NCI-H1694 (cell line): ENCODE results near the gene CREB1.
A peak's percentile ranks its signal among the peaks of the same experiment; 100 is the strongest.
"Not testable (repeated sequence)": the region's sequence is repeated elsewhere in the genome, so short reads cannot be mapped to it uniquely, and the experiment has no call there.

Source experiments
- DNase-seq: peaks from one replicate; lab custom pipeline; 2025; lab: John Stamatoyannopoulos, UW

Gene CREB1

DNA sequence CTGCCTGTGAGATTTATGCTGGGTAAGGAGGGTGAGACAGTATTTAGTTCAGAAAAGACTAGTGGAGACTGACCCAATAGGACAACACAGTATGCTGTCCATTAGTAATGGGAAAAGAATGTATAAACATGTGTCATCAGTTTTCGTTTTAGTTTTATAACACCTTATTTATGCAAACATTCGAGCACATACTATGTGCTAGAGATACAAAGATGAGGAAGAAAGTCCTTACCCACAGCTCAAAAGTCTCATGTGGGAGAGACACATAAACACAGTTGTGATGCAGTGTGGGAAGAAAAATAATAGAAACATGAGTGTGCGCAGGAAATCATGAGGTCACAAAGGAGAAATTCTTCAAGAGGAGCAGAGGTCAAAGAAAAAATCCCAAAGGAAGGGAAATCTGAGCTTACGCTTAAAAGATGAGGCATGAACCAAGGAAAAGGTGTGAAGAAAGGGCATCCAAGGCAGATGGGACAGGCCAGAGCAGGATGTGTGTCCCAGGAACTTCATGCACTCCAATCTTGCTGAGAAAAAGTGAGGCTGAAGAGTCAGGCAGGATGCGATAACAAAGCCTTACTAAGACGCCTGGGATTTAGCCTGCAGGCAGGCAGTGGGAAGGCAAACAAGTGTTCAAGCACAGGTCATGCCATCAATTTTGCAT, 87.4 kb downstream of the CREB1 start:
- DNase-seq: no peak

DNA sequence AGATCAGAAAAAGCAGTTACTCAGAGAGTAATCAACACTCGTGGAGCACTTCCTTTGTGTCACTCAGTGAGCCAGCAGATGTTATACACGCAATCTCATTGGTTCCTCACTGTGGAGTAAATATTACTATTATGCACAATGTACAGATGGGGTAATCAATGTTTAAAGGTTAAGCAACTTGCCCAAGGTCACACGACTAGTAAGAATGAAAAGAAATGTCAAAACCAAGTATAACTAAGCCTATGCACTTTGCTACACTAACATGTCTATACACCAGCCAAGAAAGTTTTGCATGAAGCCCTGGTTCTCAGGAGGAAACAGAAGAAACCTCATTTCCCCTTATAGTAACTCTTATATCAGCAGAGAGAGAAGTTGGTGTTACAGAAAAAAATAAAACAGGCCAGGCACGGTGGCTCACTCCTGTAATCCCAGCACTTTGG, 90.0 kb downstream of the CREB1 start:
- DNase-seq: no peak

DNA sequence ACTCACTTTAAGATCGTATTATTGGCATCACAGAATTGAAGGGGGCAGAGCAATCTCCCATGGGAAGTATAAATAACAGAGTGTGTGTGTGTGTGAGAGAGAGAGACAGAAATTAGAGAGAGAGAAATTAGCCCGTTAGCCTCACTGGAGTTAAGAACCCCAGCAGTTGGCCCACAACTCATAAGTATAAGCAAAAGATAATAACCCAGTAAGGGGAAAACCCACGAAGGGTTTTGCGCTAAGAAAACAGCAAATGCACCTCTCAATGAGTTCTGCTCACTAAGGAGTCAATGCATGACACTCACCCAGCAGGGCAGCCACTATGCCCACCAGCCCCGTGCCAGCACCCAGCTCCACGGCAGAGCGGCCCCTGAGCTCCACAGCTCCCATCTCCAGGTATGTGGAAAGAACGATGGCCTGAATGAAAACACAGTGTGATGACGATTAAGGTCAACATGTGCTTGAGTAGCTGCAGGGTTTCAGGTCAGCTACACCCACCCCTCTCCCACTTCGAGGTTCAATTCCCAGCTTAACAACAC, 91.8 kb downstream of the CREB1 start:
- no peak for DNase-seq

DNA sequence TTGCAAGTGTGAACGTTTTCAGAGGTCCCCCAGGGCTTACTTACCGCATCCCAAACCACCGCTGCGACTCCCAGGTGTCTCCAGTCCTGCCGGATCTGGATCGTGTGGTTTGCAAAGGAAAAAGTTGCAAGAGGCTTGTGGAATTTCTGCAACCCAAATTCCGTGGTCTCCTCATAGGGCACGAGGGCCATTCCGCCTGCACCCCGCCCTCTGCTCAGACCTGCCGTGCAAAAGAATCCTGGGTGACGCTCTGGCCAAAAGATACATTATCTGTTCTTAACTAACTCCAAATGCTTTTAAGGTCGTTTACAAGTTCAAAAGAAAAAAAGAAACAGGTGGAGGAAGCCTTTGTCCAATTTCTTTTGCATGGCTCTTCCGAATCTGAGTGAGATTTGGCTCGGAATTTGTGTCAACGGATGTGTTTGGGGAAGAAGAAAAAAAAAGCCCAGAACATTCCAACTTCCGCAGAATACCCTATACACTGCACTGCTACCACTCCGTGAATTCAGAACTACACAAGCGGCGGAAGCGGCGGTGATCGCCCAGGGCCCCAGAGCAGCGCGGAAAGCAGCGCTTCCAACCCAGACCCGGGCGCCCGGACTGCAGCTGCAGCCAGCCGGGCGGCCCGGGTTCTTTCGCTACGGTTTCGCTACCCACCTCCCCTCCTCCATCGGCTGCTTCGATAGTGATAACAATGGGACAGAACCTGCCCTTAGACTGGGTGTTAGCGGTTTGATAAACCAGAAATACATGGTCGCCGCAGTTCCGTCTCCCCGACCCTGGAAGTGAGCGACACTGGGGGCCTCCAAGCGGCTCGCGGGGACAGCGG, 94.6 kb downstream of the CREB1 start:
- peak; percentile 32 for DNase-seq

DNA sequence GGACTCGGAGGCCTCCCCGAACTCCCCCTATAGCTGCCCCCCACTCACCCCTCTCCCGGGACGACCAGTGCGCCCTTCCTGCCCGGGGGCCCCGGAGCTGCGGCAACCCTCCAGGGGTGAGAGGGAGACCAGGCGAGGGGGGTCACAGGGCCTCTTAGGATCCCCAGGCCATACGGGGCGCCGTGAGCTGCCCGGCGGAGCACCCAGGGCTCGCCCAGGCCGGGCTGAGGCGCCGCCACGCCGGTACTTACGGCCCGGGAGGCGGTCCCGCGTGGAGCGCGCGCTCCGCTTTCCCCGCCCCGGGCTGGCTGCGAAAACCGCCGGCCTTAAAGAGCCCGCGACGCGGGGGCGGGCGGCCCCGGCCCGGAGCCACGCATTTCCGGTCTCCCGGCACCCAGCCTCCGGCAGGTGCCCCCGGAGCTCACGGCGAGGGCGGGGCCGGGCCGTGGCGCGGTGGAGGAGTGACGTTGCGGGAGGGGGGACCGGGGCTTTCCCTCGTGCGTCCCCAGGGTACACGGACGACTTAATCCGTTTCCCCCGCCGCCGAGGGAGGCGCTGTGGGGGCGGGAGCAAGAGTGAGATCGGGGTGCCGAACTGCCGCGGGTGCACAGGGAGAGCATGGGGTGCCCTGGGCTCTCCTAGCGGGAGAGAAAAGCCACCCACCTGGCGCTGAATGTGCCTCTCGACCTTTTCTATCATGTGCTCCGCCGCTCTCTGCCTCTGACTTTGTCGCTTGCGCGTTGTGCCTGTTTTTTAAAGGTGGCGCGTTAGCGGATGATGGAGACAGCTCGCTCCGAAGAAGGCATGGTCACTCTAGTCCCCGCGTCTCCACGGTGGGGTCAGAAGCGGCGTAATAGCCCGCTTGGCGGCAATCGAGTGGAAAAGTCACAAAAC, 95.5 kb downstream of the CREB1 start, which contains the start of gene METTL21A:
Gene METTL21A (minus strand): TSS at position 381 of the 894 bp plus-strand sequence. CDS start 1,019 bp downstream, outside the sequence.
- DNase-seq: peak; percentile 73

DNA sequence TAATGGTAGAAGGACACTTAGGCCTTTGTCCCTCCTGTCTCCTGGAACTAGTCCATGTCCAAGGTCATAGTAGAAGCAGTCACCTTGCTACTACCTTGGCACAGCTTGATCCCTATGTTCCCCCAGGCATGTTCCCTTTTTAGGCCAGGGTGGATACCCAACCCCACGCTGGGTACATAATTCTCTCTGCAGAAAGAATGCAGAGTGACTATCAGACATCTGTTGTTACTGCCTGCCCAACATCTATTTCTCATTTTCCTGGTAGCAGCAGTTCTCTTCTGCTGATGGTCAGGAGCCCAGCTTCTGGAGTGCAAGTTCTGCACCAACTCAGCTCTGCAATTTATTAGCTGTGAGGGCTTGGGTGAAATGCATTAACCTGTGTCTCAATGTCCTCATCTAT, 99.8 kb downstream of the CREB1 start:
- no peak for DNase-seq

DNA sequence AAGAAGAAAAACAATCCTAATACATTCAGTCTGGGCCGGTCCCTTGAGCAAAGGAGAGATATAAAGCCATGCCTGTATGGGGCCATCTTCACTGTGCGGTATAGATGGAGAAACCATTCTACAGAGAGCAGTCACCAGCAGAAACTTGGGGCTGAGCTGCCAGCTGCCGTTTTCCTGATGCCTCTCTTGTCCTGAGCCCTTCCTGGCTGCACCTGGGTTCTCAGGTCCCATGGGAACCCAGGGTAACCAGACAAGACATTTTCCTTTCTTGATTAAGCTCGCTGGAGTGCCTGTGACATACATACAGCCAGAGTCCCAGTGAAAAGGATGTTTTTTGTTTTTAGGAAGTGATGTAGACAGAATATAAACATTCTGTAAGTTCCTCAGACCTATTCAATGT, 100.7 kb downstream of the CREB1 start:
- DNase-seq: no peak

DNA sequence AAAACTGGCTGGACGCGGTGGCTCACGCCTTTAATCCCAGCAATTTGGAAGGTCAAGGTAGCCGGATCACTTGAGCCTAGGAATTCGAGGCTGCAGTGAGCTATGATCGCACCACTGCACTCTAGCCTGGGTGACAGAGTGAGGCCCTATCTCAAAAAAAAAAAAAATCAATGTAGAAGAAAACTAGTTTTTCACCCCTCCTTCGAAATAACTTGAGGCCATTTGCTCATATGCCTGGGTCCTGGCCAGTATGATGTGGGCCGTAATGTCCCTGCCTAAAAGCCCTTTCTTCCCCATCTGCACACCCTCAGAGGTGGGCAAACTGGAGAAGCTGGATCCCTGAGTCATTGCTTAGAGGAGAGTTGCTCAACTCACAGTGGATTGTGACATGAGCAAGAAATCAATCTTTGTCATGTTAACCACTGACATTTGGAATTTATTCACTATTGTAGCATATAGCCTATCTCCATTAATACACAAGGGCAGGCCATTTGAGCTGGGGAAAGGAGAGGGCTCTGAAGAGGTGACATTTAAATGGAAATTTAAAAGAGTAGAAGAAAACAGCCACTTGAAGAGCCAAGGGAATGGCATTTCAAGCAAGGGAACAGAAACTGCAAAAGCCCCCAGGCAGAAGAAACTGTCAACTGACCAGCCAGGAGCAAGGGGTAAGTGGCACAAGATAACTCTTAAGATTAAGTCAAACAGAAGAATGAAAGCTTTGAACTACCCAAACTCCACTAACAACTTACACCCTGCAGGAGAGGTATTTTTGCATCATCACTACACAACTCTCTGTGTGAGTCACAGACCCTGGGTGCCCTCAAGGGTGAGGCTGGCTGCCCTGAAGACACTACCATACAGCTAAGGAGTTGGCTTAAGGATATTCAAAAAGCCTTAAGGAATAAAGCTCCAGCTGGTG, 103.1 kb downstream of the CREB1 start:
- DNase-seq: no peak

DNA sequence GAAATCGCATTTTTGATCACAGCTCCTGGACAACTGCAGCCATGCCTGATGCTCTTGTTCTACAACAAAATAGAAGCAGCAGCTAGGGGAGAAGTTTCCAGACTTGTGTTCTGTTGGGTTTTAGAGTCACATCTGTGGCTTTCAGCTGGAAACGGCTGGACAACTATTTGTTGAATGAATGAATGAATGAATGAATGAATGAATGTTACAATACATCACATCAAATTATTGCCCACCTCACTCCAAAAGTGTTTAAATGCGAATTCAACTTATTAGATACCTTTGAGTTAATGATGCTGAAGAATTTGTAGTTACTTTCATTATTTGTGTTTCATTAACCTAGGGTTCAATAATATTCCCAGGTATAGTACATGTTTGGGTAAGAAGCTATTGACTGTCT, 103.9 kb downstream of the CREB1 start:
- no peak for DNase-seq

DNA sequence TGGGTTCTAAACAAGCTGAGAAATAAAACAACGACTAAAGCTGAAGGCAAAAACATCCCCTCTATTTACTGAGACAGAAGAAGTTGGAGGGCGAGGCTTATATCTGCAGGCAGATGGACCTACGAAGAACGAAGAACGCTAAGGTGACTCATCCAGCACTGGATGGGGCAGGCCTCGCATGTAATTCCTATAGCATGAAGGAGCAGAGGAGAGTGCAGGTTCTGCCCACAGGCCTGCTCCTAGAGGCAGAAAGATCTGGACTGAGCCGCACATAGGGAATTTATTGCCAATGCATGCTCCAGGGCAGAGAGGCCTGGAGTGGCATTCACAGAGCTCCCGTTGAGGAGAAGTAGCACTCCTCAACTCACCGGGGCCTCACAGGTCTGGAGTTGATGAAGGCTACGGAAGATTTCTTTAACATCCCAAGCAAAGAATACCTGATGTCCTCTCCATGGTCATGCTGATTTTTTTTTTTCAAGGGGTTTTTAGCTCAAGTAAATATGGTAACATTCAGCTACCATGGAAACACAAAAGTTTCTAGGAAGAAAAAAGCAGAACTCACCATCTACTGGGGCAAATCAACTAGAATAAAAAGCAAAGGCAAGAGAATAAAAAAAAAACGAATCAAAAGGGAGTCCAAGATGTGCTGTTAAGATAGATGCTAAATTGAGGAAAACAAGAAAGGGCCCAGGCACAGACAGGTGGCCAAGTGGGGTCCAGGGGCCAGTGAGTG, 105.9 kb downstream of the CREB1 start:
- DNase-seq: no peak

DNA sequence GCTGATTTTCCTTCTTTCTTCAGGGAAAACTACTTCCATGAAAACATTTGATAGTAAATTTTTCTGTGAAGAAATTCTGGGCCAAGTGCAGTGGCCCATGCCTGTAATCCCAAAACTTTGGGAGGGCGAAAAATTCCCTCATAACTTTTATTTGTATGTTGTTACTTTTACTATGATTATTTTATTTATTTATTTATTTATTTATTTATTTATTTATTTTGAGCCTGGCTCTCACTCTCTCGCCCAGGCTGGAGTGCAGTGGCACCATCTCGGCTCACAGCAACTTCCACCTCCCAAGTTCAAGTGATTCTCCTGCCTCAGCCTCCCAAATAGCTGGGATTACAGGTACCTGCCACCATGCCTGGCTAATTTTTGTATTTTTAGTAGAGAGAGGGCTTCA, 109.5 kb downstream of the CREB1 start:
- DNase-seq: not testable (repeated sequence)

DNA sequence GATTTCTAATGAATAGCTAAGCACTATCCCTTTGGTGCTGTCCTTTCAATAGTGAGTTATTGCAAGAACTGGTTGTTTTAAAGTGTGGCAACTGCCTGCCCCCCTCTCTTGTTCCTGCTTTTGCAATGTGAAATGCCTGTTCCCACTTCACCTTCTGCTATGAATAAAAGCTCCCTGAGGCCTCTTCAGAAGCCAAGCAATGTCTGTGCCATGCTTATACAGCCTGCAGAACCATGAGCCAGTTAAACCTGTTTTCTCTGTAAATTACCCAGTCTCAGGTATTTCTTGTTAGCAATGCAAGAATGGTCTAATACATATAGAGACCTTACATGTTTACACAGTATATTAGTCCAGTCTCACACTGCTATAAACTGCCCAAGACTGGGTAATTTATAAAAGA, 110.4 kb downstream of the CREB1 start:
- no peak for DNase-seq

DNA sequence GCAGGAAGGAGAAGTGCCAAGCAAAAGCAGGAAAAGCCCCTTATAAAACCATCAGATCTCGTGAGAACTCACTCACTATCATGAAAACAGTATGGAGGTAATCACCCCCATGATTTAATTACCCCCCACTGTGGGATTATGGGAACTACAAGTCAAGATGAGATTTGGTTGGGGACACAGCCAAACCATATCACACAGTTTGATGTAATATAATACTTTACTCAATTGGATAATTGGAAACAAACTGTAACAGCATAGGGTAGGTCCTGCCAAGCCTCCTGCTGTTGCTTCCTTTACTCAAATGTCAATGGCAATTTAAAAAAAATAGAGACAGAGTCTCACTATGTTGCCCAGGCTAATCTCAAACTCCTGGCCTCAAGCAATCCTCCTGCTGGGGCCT, 110.9 kb downstream of the CREB1 start:
- no peak for DNase-seq

DNA sequence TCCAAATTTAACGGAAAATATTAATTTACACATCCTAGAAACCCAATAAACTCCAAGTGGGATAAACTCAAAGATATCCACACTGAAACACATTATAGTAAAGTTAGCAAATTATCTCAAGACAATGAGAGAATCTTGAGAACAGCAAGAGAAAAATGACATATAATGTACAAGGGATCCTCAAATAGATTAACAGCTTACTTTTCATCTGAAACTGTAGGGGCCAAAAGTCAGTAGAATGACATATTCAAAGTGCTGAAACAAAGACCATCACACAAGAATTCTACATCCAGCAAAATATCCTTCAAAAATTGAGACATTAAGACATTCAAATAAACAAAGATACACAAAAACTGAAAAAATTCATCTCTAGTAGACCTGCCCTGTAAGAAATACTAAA, 114.1 kb downstream of the CREB1 start:
- no peak for DNase-seq

DNA sequence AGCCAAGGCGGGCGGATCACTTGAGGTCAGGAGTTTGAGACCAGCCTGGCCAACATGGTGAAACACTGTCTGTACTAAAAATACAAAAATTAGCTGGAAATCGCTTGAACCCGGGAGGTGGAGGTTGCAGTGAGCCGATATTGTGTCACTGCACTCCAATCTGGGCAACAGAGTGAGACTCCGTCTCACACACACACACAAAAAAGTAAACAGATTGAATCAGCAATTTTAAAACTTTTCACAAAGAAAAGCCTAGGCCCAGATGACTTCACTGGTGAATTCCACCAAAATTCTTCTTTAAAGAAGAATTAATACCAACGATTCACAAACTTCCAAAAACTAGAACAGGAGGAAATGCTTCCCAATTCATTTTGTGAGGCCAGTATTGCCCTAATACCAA, 116.8 kb downstream of the CREB1 start:
- DNase-seq: not testable (repeated sequence)
